Body of pancreas (tissue), 4 donors: ENCODE measurements around the gene RBMS1. TPM values are rescaled to one million over a fixed set of nuclear protein-coding genes. Genes with fewer than 3 reads are reported as not detected.
"Not testable (repeated sequence)": the region's sequence is repeated elsewhere in the genome, so short reads cannot be mapped to it uniquely, and the experiment has no call there.

Experiments used
- ATAC-seq: fragments of 150-250 bp; one replicate; pipeline ENCODE4 v1.9.1; 2016
- DNase-seq, 4 donors: peaks; one replicate each; pipeline ENCODE4 v3.0.0-alpha.2; 2019
- H3K27ac ChIP-seq, 4 donors: fragments of 200-600 bp; sonication (generic); 1 replicate in 3 of 4; 2 replicates in 1 of 4; pipeline versions ENCODE4 v1.5.1 to v1.6.1; 2016 to 2019; ENCODE audit warnings: mild to moderate bottlenecking in 1 of 4, mixed read lengths in 1 of 4, moderate library complexity in 1 of 4
- H3K27me3 ChIP-seq, 2 donors: fragments of 200-600 bp; sonication (generic); one replicate each; pipeline ENCODE4 v1.6.0; 2016; ENCODE audit warnings: mild to moderate bottlenecking in 1 of 2
- H3K36me3 ChIP-seq, 2 donors: fragments of 200-600 bp; sonication (generic); replicated peaks in 1 of 2; 2 replicates each; pipeline ENCODE4 v1.5.1; 2016; ENCODE audit warnings: low read depth in 2 of 2; ENCODE audit not compliant: insufficient read depth in 1 of 2
- H3K4me1 ChIP-seq: fragments of 200-600 bp; sonication (generic); one replicate; pipeline ENCODE4 v1.6.0; 2016
- H3K4me3 ChIP-seq, 2 donors: fragments of 200-600 bp; sonication (generic); 1 replicate in 1 of 2; 2 replicates in 1 of 2; pipeline ENCODE4 v1.5.1; 2016 to 2019
- H3K9me3 ChIP-seq, 3 donors: fragments of 200-600 bp; sonication (generic); 1 replicate in 2 of 3; 2 replicates in 1 of 3; pipeline ENCODE4 v1.5.1; 2016
- POLR2A ChIP-seq, 3 donors: fragments of 450-650 bp; IDR thresholded peaks; one replicate each; pipeline ENCODE4 v1.6.1; 2016; ENCODE audit warnings: antibody characterized with exemption in 3 of 3, mild to moderate bottlenecking in 2 of 3
- WGBS, 2 donors: methylation state at CpG; one replicate each; pipeline ENCODE4 v1.1.5; 2017; 5-methylcytosine and 5-hydroxymethylcytosine counted together
- intact Hi-C: fragments of 100-400 bp; cut with DNase I; formaldehyde crosslinking; loops from one replicate; pipeline ENCODE4 v1.15.1; 2023
- total RNA-seq, 2 donors: library from RNA; depleted of rRNA; stranded (reverse); fragments of >200 nt; gene quantifications; one replicate each; pipeline ENCODE4 v1.1.0, GENCODE V29; 2016
- TF ChIP-seq, protein P1 (sequence below), 7 experiments: fragments of 450-650 bp in 4 of 7; fragments of 200-600 bp in 3 of 7; sonication (generic) in 3 of 7; IDR thresholded peaks; one replicate each; pipeline ENCODE4 v1.5.1; 2016 to 2019; ENCODE audit warnings: antibody characterized with exemption in 7 of 7

Gene RBMS1
- total RNA-seq, 2 donors from 2014 or later: 21.3 to 23.7 TPM

- 61 to 77% methylated on average over 1 of the region's 1 CpG for WGBS, 2 donors
- no peaks in the 10 kb centered on the region for H3K36me3 ChIP-seq
- H3K9me3 ChIP-seq: no peaks in the 10 kb centered on the region
- DNase-seq: no peak
- H3K27ac ChIP-seq: no peak overlapping the region
- peaks cover 37% of the 10 kb centered on the region for H3K4me1 ChIP-seq
- H3K27me3 ChIP-seq: no peaks in the 10 kb centered on the region
- no peak for TF ChIP-seq POLR2A (IDR thresholded peaks at IDR 0.05)
- TF ChIP-seq, protein P1, sequence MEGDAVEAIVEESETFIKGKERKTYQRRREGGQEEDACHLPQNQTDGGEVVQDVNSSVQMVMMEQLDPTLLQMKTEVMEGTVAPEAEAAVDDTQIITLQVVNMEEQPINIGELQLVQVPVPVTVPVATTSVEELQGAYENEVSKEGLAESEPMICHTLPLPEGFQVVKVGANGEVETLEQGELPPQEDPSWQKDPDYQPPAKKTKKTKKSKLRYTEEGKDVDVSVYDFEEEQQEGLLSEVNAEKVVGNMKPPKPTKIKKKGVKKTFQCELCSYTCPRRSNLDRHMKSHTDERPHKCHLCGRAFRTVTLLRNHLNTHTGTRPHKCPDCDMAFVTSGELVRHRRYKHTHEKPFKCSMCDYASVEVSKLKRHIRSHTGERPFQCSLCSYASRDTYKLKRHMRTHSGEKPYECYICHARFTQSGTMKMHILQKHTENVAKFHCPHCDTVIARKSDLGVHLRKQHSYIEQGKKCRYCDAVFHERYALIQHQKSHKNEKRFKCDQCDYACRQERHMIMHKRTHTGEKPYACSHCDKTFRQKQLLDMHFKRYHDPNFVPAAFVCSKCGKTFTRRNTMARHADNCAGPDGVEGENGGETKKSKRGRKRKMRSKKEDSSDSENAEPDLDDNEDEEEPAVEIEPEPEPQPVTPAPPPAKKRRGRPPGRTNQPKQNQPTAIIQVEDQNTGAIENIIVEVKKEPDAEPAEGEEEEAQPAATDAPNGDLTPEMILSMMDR (IDR thresholded peaks at IDR 0.05): no peak
- intact Hi-C loops: no loop called here
- no peak for ATAC-seq
- H3K4me3 ChIP-seq: no peak overlapping the region
Observed at GRCh38 chr2:160372010-160372356, 121.6 kb downstream of the RBMS1 start.

GRCh38 chr2:160371251-160372009 lies 122.2 kb downstream of the RBMS1 start:
- H3K27me3 ChIP-seq: no peaks in the 10 kb centered on the region
- 52 to 77% methylated on average over 8 of the region's 8 CpGs for WGBS, 2 donors
- no peak for TF ChIP-seq POLR2A (IDR thresholded peaks at IDR 0.05)
- TF ChIP-seq, protein P1 (IDR thresholded peaks at IDR 0.05): no peak
- no peak overlapping the region for H3K27ac ChIP-seq
- intact Hi-C loops: no loop called here
- ATAC-seq (no peak), DNase-seq (no peak)
- peaks cover 37% of the 10 kb centered on the region for H3K4me1 ChIP-seq
- H3K4me3 ChIP-seq: no peak overlapping the region
- H3K9me3 ChIP-seq: no peaks in the 10 kb centered on the region
- no peaks in the 10 kb centered on the region for H3K36me3 ChIP-seq

- peaks cover 34% of the 10 kb centered on the region for H3K4me1 ChIP-seq
- H3K27ac ChIP-seq: no peak overlapping the region
- H3K36me3 ChIP-seq: no peaks in the 10 kb centered on the region
- no peaks in the 10 kb centered on the region for H3K9me3 ChIP-seq
- no peak overlapping the region for H3K4me3 ChIP-seq
- WGBS, 2 donors: 67 to 70% methylated on average over 7 of the region's 7 CpGs
- ATAC-seq: peak; percentile 69
- TF ChIP-seq POLR2A (IDR thresholded peaks at IDR 0.05): no peak
- TF ChIP-seq, protein P1 (IDR thresholded peaks at IDR 0.05): no peak
- DNase-seq: peak; percentile 61 to 86 (median 73)
- H3K27me3 ChIP-seq: no peaks in the 10 kb centered on the region
- intact Hi-C loops: no loop called here
Observed at GRCh38 chr2:160368988-160369930, 124.3 kb downstream of the RBMS1 start.

DNA sequence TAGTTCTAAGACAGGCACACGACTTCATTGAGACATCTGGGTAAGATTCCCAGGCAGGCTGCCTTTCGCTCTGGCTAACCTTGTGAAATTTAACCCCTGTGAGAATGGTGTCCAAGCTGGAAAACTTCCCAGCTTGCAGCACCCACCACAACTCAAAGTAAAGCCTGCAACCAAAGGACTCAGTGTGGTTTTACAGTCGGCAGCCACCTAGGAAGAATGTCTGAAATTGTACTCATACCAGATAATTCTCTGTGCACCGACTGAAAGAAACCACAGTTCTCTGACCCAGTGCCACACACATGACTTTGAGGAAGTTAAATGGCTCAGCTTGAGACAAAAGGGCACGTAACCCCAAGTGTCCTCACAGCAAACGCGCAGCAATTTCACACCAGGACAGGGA lies 125.7 kb downstream of the RBMS1 start:
- TF ChIP-seq POLR2A (IDR thresholded peaks at IDR 0.05): no peak
- TF ChIP-seq, protein P1 (IDR thresholded peaks at IDR 0.05): no peak
- Histone ChIP-seq H3K27me3 (no peaks in the 10 kb centered on the region), H3K9me3 (no peaks in the 10 kb centered on the region), H3K27ac (no peak overlapping the region), H3K36me3 (no peaks in the 10 kb centered on the region), H3K4me3 (no peak overlapping the region), H3K4me1 (peaks cover 39% of the 10 kb centered on the region)
- intact Hi-C loops: no loop called here
- ATAC-seq: peak; percentile 36
- 30 to 62% methylated on average over 7 of the region's 7 CpGs for WGBS, 2 donors
- peak in 2 of 4 donors; percentile 14 to 46 for DNase-seq

- H3K27me3 ChIP-seq, ATAC-seq, intact Hi-C loops, DNase-seq, H3K9me3 ChIP-seq, H3K36me3 ChIP-seq, H3K4me3 ChIP-seq, H3K27ac ChIP-seq: not testable (repeated sequence)
- WGBS, 2 donors: 81 to 90% methylated on average over 4 of the region's 4 CpGs
- H3K4me1 ChIP-seq: peaks cover 34% of the 10 kb centered on the region
Observed at GRCh38 chr2:160367139-160367538, 126.5 kb downstream of the RBMS1 start.
